ENCODE results near the gene PBRM1.

DNA sequence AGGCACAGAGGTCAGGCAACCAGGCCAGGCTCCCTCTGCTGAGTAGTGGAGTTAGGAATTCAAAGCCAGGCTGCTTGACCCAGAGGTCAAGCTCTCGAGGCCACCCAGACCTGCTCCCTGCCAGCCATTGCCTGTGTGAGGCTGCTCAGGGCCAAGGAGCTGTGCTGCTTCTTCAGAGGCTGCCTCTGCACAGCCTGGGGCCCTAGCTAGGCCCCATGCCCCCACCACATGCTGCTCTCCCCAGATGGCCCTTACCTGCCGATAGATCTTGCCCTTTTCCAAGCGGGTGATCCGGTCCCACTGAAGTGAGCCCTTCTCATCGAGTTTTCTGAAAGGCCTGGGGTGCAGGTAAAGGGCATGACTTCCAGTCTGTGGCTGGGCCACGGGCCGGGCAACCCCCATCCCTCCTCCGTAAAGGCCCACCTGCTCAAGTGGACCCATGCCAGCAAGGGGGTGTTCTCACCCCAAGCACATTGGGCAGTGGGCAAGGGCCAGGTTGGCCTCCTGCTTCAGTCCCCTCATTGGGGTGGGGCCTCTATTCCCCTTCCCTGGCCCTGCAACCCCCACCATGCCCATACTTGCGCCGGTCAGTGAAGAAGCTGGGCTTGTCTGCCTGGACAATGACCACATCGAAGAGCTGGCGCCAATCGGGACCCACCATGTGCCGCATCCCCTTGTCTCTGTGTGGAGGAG is 158.5 kb downstream of the PBRM1 start:
- TF ChIP-seq, protein P1, sequence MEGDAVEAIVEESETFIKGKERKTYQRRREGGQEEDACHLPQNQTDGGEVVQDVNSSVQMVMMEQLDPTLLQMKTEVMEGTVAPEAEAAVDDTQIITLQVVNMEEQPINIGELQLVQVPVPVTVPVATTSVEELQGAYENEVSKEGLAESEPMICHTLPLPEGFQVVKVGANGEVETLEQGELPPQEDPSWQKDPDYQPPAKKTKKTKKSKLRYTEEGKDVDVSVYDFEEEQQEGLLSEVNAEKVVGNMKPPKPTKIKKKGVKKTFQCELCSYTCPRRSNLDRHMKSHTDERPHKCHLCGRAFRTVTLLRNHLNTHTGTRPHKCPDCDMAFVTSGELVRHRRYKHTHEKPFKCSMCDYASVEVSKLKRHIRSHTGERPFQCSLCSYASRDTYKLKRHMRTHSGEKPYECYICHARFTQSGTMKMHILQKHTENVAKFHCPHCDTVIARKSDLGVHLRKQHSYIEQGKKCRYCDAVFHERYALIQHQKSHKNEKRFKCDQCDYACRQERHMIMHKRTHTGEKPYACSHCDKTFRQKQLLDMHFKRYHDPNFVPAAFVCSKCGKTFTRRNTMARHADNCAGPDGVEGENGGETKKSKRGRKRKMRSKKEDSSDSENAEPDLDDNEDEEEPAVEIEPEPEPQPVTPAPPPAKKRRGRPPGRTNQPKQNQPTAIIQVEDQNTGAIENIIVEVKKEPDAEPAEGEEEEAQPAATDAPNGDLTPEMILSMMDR (IDR thresholded peaks at IDR 0.05), result no peak
- TF ChIP-seq POLR2A (IDR thresholded peaks at IDR 0.05), result no peak
- no peak for TF ChIP-seq EP300 (IDR thresholded peaks at IDR 0.05; ENCODE audit: low read depth)
- no peak for TF ChIP-seq POLR2AphosphoS5 (IDR thresholded peaks at IDR 0.05)
